H1 (cell line): ENCODE results near the gene CEBPB. TPM values are rescaled to one million over a fixed set of nuclear protein-coding genes. Genes with fewer than 3 reads are reported as not detected.

Source experiments
- CTCF ChIA-PET: fragments of 300-600 bp; sonication (Branson Sonifier 250); formaldehyde crosslinking; loops from one replicate; lab custom pipeline; 2021; ENCODE audit not compliant: partially characterized antibody; lab: Charles Lee
- POLR2A ChIA-PET: fragments of 300-600 bp; sonication (Branson Sonifier 250); formaldehyde crosslinking; loops from one replicate; lab custom pipeline; 2021; ENCODE audit warnings: inconsistent platforms; ENCODE audit not compliant: partially characterized antibody; lab: Charles Lee
- DNase-seq, 2 experiments: peaks; one replicate each; pipeline versions ENCODE4 v3.0.0 to v3.0.0-alpha.2; 2010 to 2022; ENCODE audit warnings: low spot score in 2 of 2, low read depth in 1 of 2, mixed read lengths in 1 of 2
- FAIRE-seq: peaks from 2 replicates; lab custom pipeline; 2011; peaks lifted over from hg19 to GRCh38; lab: Jason Lieb, UNC
- H2AFZ ChIP-seq: 2 replicates; pipeline ENCODE4 v1.8.1; 2012; ENCODE audit warnings: low read length, inconsistent platforms
- H2AK5ac ChIP-seq: 2 replicates; pipeline ENCODE4 v1.6.1; 2013; ENCODE audit warnings: low read depth, low read length
- H2BK120ac ChIP-seq: replicated peaks from 2 replicates; pipeline ENCODE3; 2013; ENCODE audit warnings: low read depth, low read length, inconsistent platforms
- H2BK12ac ChIP-seq: 2 replicates; pipeline ENCODE4 v1.6.1; 2013; ENCODE audit warnings: low read depth, low read length
- H2BK15ac ChIP-seq: 2 replicates; pipeline ENCODE4 v1.6.1; 2013; ENCODE audit warnings: low read length
- H2BK20ac ChIP-seq: 2 replicates; pipeline ENCODE4 v1.6.1; 2013; ENCODE audit warnings: low read length
- H2BK5ac ChIP-seq: 2 replicates; pipeline ENCODE4 v1.6.1; 2013; ENCODE audit warnings: low read depth, low read length
- H3K14ac ChIP-seq: 2 replicates; pipeline ENCODE4 v1.6.1; 2013; ENCODE audit warnings: inconsistent platforms; ENCODE audit not compliant: insufficient read length
- H3K18ac ChIP-seq: 2 replicates; pipeline ENCODE4 v1.6.1; 2013; ENCODE audit warnings: low read length; ENCODE audit errors: extremely low read depth
- H3K23ac ChIP-seq: 2 replicates; pipeline ENCODE4 v1.6.1; 2013; ENCODE audit warnings: inconsistent platforms; ENCODE audit not compliant: insufficient read length
- H3K23me2 ChIP-seq: 2 replicates; pipeline ENCODE4 v1.6.1; 2013; ENCODE audit warnings: low read depth, low read length
- H3K27ac ChIP-seq: 2 replicates; pipeline ENCODE4 v1.6.1; 2011; ENCODE audit warnings: low read depth, low read length, inconsistent platforms
- H3K27me3 ChIP-seq, 4 experiments: replicated peaks in 1 of 4; 1 replicate in 1 of 4; 2 replicates in 3 of 4; pipeline versions ENCODE4 v1.6.1 to v1.8.1; 2011 to 2013; ENCODE audit warnings: low read length in 3 of 4, mild to moderate bottlenecking in 3 of 4, inconsistent platforms in 2 of 4, mixed read lengths in 2 of 4, moderate library complexity in 1 of 4; ENCODE audit not compliant: control insufficient read depth in 3 of 4, insufficient read depth in 3 of 4; ENCODE audit errors: extremely low read depth in 1 of 4
- H3K36me3 ChIP-seq, 4 experiments: 2 replicates each; pipeline versions ENCODE4 v1.6.1 to v1.8.1; 2011 to 2013; ENCODE audit warnings: mild to moderate bottlenecking in 4 of 4, low read length in 3 of 4, moderate library complexity in 2 of 4, control low read depth in 1 of 4, inconsistent platforms in 1 of 4; ENCODE audit not compliant: insufficient read depth in 4 of 4, control insufficient read depth in 2 of 4
- H3K4ac ChIP-seq: replicated peaks from 2 replicates; pipeline ENCODE3; 2013; ENCODE audit warnings: low read length, low read depth, mixed read lengths, inconsistent platforms; ENCODE audit not compliant: insufficient read length
- H3K4me1 ChIP-seq, 4 experiments: replicated peaks in 1 of 4; 1 replicate in 1 of 4; 2 replicates in 3 of 4; pipeline versions ENCODE4 v1.6.1 to v1.8.1; 2011 to 2013; ENCODE audit warnings: low read length in 3 of 4, inconsistent platforms in 2 of 4, mixed read lengths in 1 of 4; ENCODE audit not compliant: insufficient read depth in 4 of 4, control insufficient read depth in 3 of 4
- H3K4me2 ChIP-seq, 2 experiments: 2 replicates each; pipeline versions ENCODE4 v1.6.1 to v1.8.1; 2011 to 2013; ENCODE audit warnings: low read depth in 2 of 2, low read length in 2 of 2, control low read depth in 1 of 2, inconsistent platforms in 1 of 2, mild to moderate bottlenecking in 1 of 2; ENCODE audit not compliant: insufficient read depth in 1 of 2
- H3K4me3 ChIP-seq, 4 experiments: fragments of 200-600, 300-600 bp in 1 of 4; sonication (generic), shearing (Covaris generic), sonication (Bioruptor Twin) in 1 of 4; 2 replicates each; pipeline versions ENCODE4 v1.5.1 to v1.8.1; 2011 to 2016; ENCODE audit warnings: low read length in 4 of 4, low read depth in 3 of 4, control low read depth in 2 of 4, inconsistent platforms in 2 of 4, mild to moderate bottlenecking in 2 of 4, mixed read lengths in 1 of 4, moderate library complexity in 1 of 4; ENCODE audit not compliant: insufficient read depth in 2 of 4; ENCODE audit errors: extremely low read depth in 1 of 4
- H3K56ac ChIP-seq: replicated peaks from 2 replicates; pipeline ENCODE3; 2013; ENCODE audit warnings: low read depth, mild to moderate bottlenecking, mixed read lengths, low read length, inconsistent platforms; ENCODE audit not compliant: insufficient read length
- H3K79me1 ChIP-seq: 2 replicates; pipeline ENCODE4 v1.6.1; 2013; ENCODE audit warnings: low read depth, low read length, control low read depth
- H3K79me2 ChIP-seq, 2 experiments: 2 replicates each; pipeline versions ENCODE4 v1.6.1 to v1.8.1; 2012 to 2013; ENCODE audit warnings: low read length in 2 of 2, mild to moderate bottlenecking in 2 of 2, inconsistent platforms in 1 of 2; ENCODE audit not compliant: insufficient read depth in 2 of 2, control insufficient read depth in 1 of 2
- H3K9ac ChIP-seq, 4 experiments: replicated peaks in 1 of 4; 1 replicate in 1 of 4; 2 replicates in 3 of 4; pipeline versions ENCODE4 v1.6.1 to v1.8.1; 2011 to 2013; ENCODE audit warnings: low read depth in 3 of 4, low read length in 3 of 4, control low read depth in 2 of 4, mild to moderate bottlenecking in 2 of 4, moderate library complexity in 2 of 4, inconsistent platforms in 1 of 4; ENCODE audit errors: extremely low read depth in 1 of 4
- H3K9me3 ChIP-seq, 2 experiments: 2 replicates each; pipeline versions ENCODE4 v1.6.1 to v1.8.1; 2012 to 2013; ENCODE audit warnings: mild to moderate bottlenecking in 2 of 2, moderate library complexity in 2 of 2, control low read depth in 1 of 2, inconsistent platforms in 1 of 2, low read depth in 1 of 2, low read length in 1 of 2, mixed read lengths in 1 of 2; ENCODE audit not compliant: insufficient read depth in 2 of 2
- H4K20me1 ChIP-seq, 2 experiments: replicated peaks in 1 of 2; 2 replicates each; pipeline versions ENCODE3 to v1.8.1; 2011 to 2013; ENCODE audit warnings: inconsistent platforms in 2 of 2, low read length in 2 of 2, mild to moderate bottlenecking in 1 of 2; ENCODE audit not compliant: insufficient read depth in 2 of 2, control insufficient read depth in 1 of 2
- H4K5ac ChIP-seq: 2 replicates; pipeline ENCODE4 v1.6.1; 2013; ENCODE audit warnings: low read length, low read depth, mixed read lengths, inconsistent platforms; ENCODE audit not compliant: insufficient read length
- H4K8ac ChIP-seq: 2 replicates; pipeline ENCODE4 v1.8.0; 2013; ENCODE audit warnings: mild to moderate bottlenecking, moderate library complexity, low read length, inconsistent platforms; ENCODE audit not compliant: insufficient read depth; ENCODE audit errors: extremely low read depth
- H4K91ac ChIP-seq: replicated peaks from 2 replicates; pipeline ENCODE3; 2013; ENCODE audit warnings: low read length, mixed read lengths, inconsistent platforms; ENCODE audit not compliant: insufficient read length
- BCL11A ChIP-seq, 2 experiments: IDR thresholded peaks; one replicate each; pipeline ENCODE4 v1.6.1; 2011; ENCODE audit warnings: low read depth in 2 of 2, low read length in 2 of 2, mild to moderate bottlenecking in 2 of 2
- CTBP2 ChIP-seq: IDR thresholded peaks from 2 replicates; pipeline ENCODE4 v1.7.0; 2011; ENCODE audit warnings: borderline replicate concordance, mild to moderate bottlenecking, moderate library complexity, mixed read lengths, low read length; ENCODE audit not compliant: insufficient read depth, insufficient read length
- FOSL1 ChIP-seq: IDR thresholded peaks from 2 replicates; pipeline ENCODE4 v1.6.1; 2011; ENCODE audit warnings: mild to moderate bottlenecking, low read depth, low read length, moderate library complexity; ENCODE audit not compliant: insufficient read depth
- KDM4A ChIP-seq: IDR thresholded peaks from one replicate; pipeline ENCODE4 v1.7.1; 2012; ENCODE audit warnings: low read depth, mild to moderate bottlenecking, moderate library complexity, low read length, inconsistent platforms; ENCODE audit not compliant: severe bottlenecking
- NANOG ChIP-seq: IDR thresholded peaks from 2 replicates; pipeline ENCODE4 v1.6.1; 2011; ENCODE audit warnings: low read length, low read depth, mild to moderate bottlenecking, inconsistent platforms; ENCODE audit not compliant: insufficient read depth, poor library complexity, severe bottlenecking
- RAD21 ChIP-seq, 2 experiments: IDR thresholded peaks in 1 of 2; conservative IDR thresholded peaks in 1 of 2; 2 replicates each; pipeline ENCODE4 v1.6.1; 2011; ENCODE audit warnings: low read depth in 2 of 2, low read length in 2 of 2, improper control_type of control experiment in 1 of 2, inconsistent platforms in 1 of 2, mild to moderate bottlenecking in 1 of 2, moderate library complexity in 1 of 2
- RNF2 ChIP-seq: fragments of 200-900, 300-1000 bp; sonication (generic); IDR thresholded peaks from 2 replicates; pipeline ENCODE4 v1.7.1; 2016; ENCODE audit warnings: borderline replicate concordance, low read depth, mild to moderate bottlenecking, antibody characterized with exemption, low read length; ENCODE audit not compliant: poor library complexity, severe bottlenecking; ENCODE audit errors: missing control alignments
- SUZ12 ChIP-seq: fragments of 200-600 bp; sonication (generic); IDR thresholded peaks from 2 replicates; pipeline ENCODE4 v1.6.1; 2012; ENCODE audit warnings: mild to moderate bottlenecking, inconsistent platforms, low read length, moderate library complexity, mixed read lengths
- TAF7 ChIP-seq: optimal IDR thresholded peaks from 2 replicates; pipeline ENCODE3; 2011; ENCODE audit warnings: low read depth, mild to moderate bottlenecking, inconsistent platforms, low read length, moderate library complexity, borderline replicate concordance
- YY1 ChIP-seq: IDR thresholded peaks from 2 replicates; pipeline ENCODE4 v1.6.1; 2011; ENCODE audit warnings: low read depth, mild to moderate bottlenecking, low read length
- ZNF274 ChIP-seq: IDR thresholded peaks from 2 replicates; pipeline ENCODE4 v1.7.0; 2012; ENCODE audit warnings: low read length, borderline replicate concordance; ENCODE audit errors: extremely low read depth
- WGBS, 2 experiments: shearing (Covaris generic) in 1 of 2; methylation state at CpG; one replicate each; pipeline versions ENCODE4 v1.1.6 to v1.1.7; 2013 to 2015; ENCODE audit warnings: low lambda C conversion rate in 2 of 2, mixed read lengths in 2 of 2, inconsistent platforms in 1 of 2, low coverage in 1 of 2, missing lambda C conversion rate in 1 of 2; ENCODE audit not compliant: insufficient replicate concordance in 2 of 2, insufficient coverage in 1 of 2, insufficient read length in 1 of 2; ENCODE audit errors: extremely low coverage in 1 of 2, missing lambda C conversion rate in 1 of 2; 5-methylcytosine and 5-hydroxymethylcytosine counted together
- polyA plus RNA-seq, 7 experiments: library from polyadenylated mRNA; depleted of rRNA in 3 of 7; stranded (reverse) in 5 of 7; unstranded in 2 of 7; fragments of >200 nt in 5 of 7; fragments of 200-250 nt in 2 of 7; gene quantifications; 1 replicate in 5 of 7; 2 replicates in 1 of 7; 4 replicates in 1 of 7; pipeline versions ENCODE4 v1.2.1 to v1.2.3, GENCODE V29; 2011 to 2013; ENCODE audit warnings: missing spikeins in 2 of 7, mixed read lengths in 2 of 7
- total RNA-seq: library from RNA; stranded (reverse); fragmentation: NEBNext Ultra II Directional; extraction: Animal tissue kit (Norgen Biotek cat#: 25700); gene quantifications from 2 replicates; pipeline ENCODE4 v1.2.1, GENCODE V29; 2021

Gene CEBPB
- total and polyA plus RNA-seq, 2 of the 8 experiments (the other 6 are each of a cell fraction or from before 2014, with no cell fraction given): 7.1 to 24.1 TPM

DNA sequence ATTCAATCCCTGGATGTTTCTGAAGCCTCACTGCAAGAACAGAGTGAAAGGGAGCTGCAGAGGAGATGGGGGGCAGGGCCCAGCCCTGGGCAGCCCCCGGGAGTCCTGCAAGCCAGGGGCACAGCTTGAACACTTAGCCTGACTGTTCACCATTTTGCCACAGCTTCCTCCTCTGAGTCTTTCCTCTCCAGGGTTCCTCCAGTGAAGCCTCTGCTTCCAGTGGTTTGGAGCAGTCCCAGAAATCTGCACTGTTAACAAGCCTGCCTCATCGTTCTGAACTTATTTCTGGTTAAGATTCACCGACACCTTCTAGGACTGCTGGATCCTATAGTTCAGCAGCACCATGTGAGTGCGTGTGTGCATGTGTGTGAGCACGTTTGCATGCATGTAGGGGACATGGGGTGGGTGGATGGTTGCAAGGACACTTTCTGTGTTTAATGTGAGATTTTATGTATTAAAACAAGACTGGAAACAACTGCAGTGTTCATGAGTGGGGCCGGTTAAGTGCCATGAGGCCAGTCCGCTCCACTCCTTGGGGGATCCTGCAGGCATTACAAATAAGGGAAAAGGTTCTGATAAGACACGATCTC is 24.6 kb downstream of the CEBPB start:
- no peaks in the 10 kb centered on the region for H3K9me3 ChIP-seq
- no peak overlapping the region; the same call in 1 of the 2 replicates for H2BK5ac ChIP-seq
- H3K27ac ChIP-seq: no peak overlapping the region
- H4K91ac ChIP-seq: no peak overlapping the region
- no peak overlapping the region for H4K5ac ChIP-seq
- H3K36me3 ChIP-seq: no peaks in the 10 kb centered on the region
- H2AFZ ChIP-seq: no peak overlapping the region
- no peak overlapping the region for H2AK5ac ChIP-seq
- H3K9ac ChIP-seq: no peak overlapping the region; a peak in 1 of 7 replicates
- no peak overlapping the region for H3K23ac ChIP-seq
- H3K27me3 ChIP-seq: no peaks in the 10 kb centered on the region; a peak in 1 of 7 replicates
- H2BK120ac ChIP-seq: no peak overlapping the region
- no peak overlapping the region for H3K4me3 ChIP-seq
- no peak for FAIRE-seq
- H3K23me2 ChIP-seq: no peaks in the 10 kb centered on the region; the same call in 1 of the 2 replicates
- H3K79me1 ChIP-seq: no peaks in the 10 kb centered on the region
- no peak overlapping the region for H2BK20ac ChIP-seq
- H3K4ac ChIP-seq: no peak overlapping the region
- POLR2A ChIA-PET: interaction anchor here (0.6 to 2.0 kb wide), 2 partner anchors 24 to 938 kb away, joined by 3 to 8 read pairs; partner anchors contain the start of gene CEBPB
- 86% methylated on average over 8 of the region's 8 CpGs; no CpG with 5 or more reads in 1 of the 2 experiments for WGBS, 2 experiments
- H3K4me1 ChIP-seq: peaks cover 0 to 7% (median 0%) of the 10 kb centered on the region in 4 experiments; a peak in 1 of 7 replicates
- no peaks in the 10 kb centered on the region for H4K20me1 ChIP-seq
- no peak overlapping the region for H3K14ac ChIP-seq
- no peak overlapping the region for H3K4me2 ChIP-seq
- CTCF ChIA-PET: interaction anchor here (0.8 to 2.0 kb wide), 4 partner anchors 9 to 220 kb away, joined by 3 to 6 read pairs (median 4); no protein-coding TSS in a partner anchor
- DNase-seq: no peak
- H3K79me2 ChIP-seq: no peaks in the 10 kb centered on the region
- H3K18ac ChIP-seq: no peak overlapping the region; the same call in 1 of the 2 replicates
- no peak overlapping the region for H3K56ac ChIP-seq
- H2BK15ac ChIP-seq: no peak overlapping the region; the same call in 1 of the 2 replicates
- H2BK12ac ChIP-seq: peak overlapping the region; percentile 75; the same call in 1 of the 2 replicates
- no peak overlapping the region for H4K8ac ChIP-seq
- TF ChIP-seq NANOG (no peak), FOSL1 (no peak), RAD21 (IDR thresholded peaks at IDR 0.05 in 1 of 2, conservative IDR thresholded peaks at IDR 0.05 in 1 of 2; ENCODE audit: low read depth in 2 of 2, low read length in 2 of 2) (no peak), RNF2 (no peak), KDM4A (no peak), SUZ12 (no peak), ZNF274 (no peak), CTBP2 (no peak), TAF7 (no peak), BCL11A (IDR thresholded peaks at IDR 0.05; ENCODE audit: low read depth in 2 of 2, low read length in 2 of 2) (no peak), YY1 (no peak)
